Measurements from ENCODE around the gene RAD51B.
"Not testable (repeated sequence)": the region's sequence is repeated elsewhere in the genome, so short reads cannot be mapped to it uniquely, and the experiment has no call there.

RAD51B gene

GRCh38 chr14:67986131-67986841, 166.7 kb downstream of the RAD51B start:
- Histone ChIP-seq H3K9ac (no peak overlapping the region), H2AFZ (no peak overlapping the region), H3K9me3 (ENCODE audit: control insufficient read depth, low read length) (no peaks in the 10 kb centered on the region), H3K79me2 (no peaks in the 10 kb centered on the region), H3K36me3 (ENCODE audit: control insufficient read depth, insufficient read depth, low read length) (no peaks in the 10 kb centered on the region), H3K4me2 (ENCODE audit: low read length) (no peak overlapping the region), H3K4me3 (ENCODE audit: low read depth, low read length) (no peak overlapping the region), H3K27me3 (ENCODE audit: control insufficient read depth, insufficient read depth, low read length) (no peaks in the 10 kb centered on the region), H3K4me1 (no peaks in the 10 kb centered on the region), H3K27ac (no peak overlapping the region)
- TF ChIP-seq, protein P1, sequence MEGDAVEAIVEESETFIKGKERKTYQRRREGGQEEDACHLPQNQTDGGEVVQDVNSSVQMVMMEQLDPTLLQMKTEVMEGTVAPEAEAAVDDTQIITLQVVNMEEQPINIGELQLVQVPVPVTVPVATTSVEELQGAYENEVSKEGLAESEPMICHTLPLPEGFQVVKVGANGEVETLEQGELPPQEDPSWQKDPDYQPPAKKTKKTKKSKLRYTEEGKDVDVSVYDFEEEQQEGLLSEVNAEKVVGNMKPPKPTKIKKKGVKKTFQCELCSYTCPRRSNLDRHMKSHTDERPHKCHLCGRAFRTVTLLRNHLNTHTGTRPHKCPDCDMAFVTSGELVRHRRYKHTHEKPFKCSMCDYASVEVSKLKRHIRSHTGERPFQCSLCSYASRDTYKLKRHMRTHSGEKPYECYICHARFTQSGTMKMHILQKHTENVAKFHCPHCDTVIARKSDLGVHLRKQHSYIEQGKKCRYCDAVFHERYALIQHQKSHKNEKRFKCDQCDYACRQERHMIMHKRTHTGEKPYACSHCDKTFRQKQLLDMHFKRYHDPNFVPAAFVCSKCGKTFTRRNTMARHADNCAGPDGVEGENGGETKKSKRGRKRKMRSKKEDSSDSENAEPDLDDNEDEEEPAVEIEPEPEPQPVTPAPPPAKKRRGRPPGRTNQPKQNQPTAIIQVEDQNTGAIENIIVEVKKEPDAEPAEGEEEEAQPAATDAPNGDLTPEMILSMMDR (IDR thresholded peaks at IDR 0.05), result no peak

DNA sequence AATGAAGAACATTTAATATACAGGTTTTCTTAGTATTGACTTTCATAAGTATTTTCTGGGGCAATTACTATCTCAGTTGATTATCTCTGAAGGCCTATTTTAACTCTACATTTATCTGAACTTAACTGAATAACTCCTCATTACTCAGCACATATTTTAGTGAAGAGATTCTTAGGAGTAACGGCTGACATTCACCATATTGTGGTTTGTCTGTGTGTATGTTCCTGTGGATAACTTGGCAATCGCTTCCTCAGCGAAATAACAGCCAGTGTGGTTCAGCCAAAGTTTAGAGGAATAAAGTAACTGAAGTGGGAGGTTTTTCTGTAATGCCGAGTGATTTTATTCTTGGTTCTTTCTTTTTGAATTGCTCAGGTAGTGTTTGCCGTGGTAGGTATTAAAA, 168.0 kb downstream of the RAD51B start:
- Histone ChIP-seq H3K27me3 (ENCODE audit: control insufficient read depth, insufficient read depth, low read length) (no peaks in the 10 kb centered on the region), H3K9ac (no peak overlapping the region), H3K4me1 (no peaks in the 10 kb centered on the region), H3K4me3 (ENCODE audit: low read depth, low read length) (no peak overlapping the region), H3K36me3 (ENCODE audit: control insufficient read depth, insufficient read depth, low read length) (no peaks in the 10 kb centered on the region), H3K27ac (no peak overlapping the region), H3K9me3 (ENCODE audit: control insufficient read depth, low read length) (no peaks in the 10 kb centered on the region), H2AFZ (no peak overlapping the region), H3K4me2 (ENCODE audit: low read length) (no peak overlapping the region), H3K79me2 (no peaks in the 10 kb centered on the region)
- TF ChIP-seq, protein P1 (IDR thresholded peaks at IDR 0.05), result no peak

GRCh38 chr14:67988210-67988609, 168.6 kb downstream of the RAD51B start:
- not testable (repeated sequence) for H3K27me3 ChIP-seq (ENCODE audit: control insufficient read depth, insufficient read depth, low read length); H3K79me2 ChIP-seq; H3K4me1 ChIP-seq; H3K9me3 ChIP-seq (ENCODE audit: control insufficient read depth, low read length); H3K4me3 ChIP-seq (ENCODE audit: low read depth, low read length); H3K9ac ChIP-seq; H3K36me3 ChIP-seq (ENCODE audit: control insufficient read depth, insufficient read depth, low read length); H3K4me2 ChIP-seq (ENCODE audit: low read length); H2AFZ ChIP-seq; H3K27ac ChIP-seq

DNA sequence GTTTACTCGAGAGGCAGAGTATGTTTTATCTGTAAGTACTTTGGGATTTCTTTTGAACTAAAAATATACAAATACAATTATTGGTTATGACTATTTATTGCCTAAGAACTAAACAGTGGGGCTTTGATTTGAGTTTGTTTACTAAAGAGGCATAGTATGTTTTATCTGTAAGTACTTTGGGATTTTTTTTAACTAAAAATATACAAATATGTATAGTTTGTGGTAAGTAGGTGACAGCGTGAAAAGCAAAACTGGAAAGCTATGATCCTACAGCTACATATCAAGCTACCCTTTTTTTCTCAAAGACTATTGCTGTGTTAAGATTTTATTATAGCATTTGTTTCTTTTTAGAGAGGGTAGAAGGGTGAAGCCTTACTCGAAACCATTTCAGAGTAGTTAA, 171.0 kb downstream of the RAD51B start:
- Histone ChIP-seq H3K4me1 (no peaks in the 10 kb centered on the region), H3K9me3 (ENCODE audit: control insufficient read depth, low read length) (no peaks in the 10 kb centered on the region), H3K79me2 (no peaks in the 10 kb centered on the region), H3K4me2 (ENCODE audit: low read length) (no peak overlapping the region), H3K9ac (no peak overlapping the region), H3K36me3 (ENCODE audit: control insufficient read depth, insufficient read depth, low read length) (no peaks in the 10 kb centered on the region), H3K27me3 (ENCODE audit: control insufficient read depth, insufficient read depth, low read length) (no peaks in the 10 kb centered on the region), H3K4me3 (ENCODE audit: low read depth, low read length) (no peak overlapping the region), H2AFZ (no peak overlapping the region), H3K27ac (no peak overlapping the region)
- TF ChIP-seq, protein P1 (IDR thresholded peaks at IDR 0.05), result no peak

DNA sequence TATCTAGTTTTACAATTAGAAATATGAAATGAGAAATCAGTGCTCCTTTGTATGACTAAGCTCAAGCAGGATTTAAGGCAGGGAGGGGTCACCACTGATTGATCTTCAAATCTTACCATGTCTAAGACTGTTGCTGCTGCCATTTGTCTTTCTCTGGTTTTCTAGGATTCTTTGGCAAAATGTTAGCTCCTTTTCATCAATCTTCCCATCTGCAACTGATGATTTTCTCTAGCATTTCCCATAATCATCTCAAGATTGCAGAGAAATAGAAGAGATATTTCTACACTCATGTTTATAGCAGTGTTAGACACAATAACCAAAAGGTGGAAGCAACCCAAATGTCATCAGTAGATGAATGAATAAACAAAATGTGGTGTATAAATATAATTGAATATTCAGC, 175.0 kb downstream of the RAD51B start:
- H2AFZ ChIP-seq, result no peak overlapping the region
- H3K9ac ChIP-seq, result no peak overlapping the region
- no peak overlapping the region for H3K4me2 ChIP-seq (ENCODE audit: low read length)
- H3K36me3 ChIP-seq (ENCODE audit: control insufficient read depth, insufficient read depth, low read length), result no peaks in the 10 kb centered on the region
- no peak overlapping the region for H3K27ac ChIP-seq
- TF ChIP-seq, protein P1 (IDR thresholded peaks at IDR 0.05), result no peak
- no peaks in the 10 kb centered on the region for H3K4me1 ChIP-seq
- H3K4me3 ChIP-seq (ENCODE audit: low read depth, low read length), result no peak overlapping the region
- H3K79me2 ChIP-seq, result no peaks in the 10 kb centered on the region
- no peaks in the 10 kb centered on the region for H3K9me3 ChIP-seq (ENCODE audit: control insufficient read depth, low read length)
- H3K27me3 ChIP-seq (ENCODE audit: control insufficient read depth, insufficient read depth, low read length), result no peaks in the 10 kb centered on the region

Data from parathyroid adenoma (tissue), 2 donors.